ENCODE data around the gene ANXA11. TPM values are rescaled to one million over a fixed set of nuclear protein-coding genes. Genes with fewer than 3 reads are reported as not detected.

Gene ANXA11
- total RNA-seq, 1 donor from 2014 or later: 122 TPM

DNA sequence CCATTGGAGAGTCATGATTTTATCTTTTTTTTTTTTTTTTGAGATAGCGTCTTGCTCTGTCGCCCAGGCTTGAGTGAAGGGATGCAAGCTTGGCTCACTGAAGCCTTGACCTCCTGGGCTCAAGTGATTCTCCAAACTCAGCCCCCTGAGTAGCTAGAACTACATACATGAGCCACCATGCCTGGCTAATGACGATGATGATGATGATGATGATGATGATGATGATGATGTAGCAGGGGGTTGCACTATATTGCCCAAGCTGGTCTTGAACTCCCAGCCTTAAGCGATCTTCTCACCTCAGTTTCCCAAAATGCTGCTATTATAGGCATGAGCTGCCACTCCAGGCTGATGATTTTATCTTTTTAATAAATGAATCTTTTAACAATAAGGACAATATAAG is 86.7 kb downstream of the ANXA11 start:
- Histone ChIP-seq H3K9me3 (ENCODE audit: insufficient read depth, low read depth, low read length) (no peaks in the 10 kb centered on the region), H3K79me2 (ENCODE audit: insufficient read depth, low read length) (no peaks in the 10 kb centered on the region), H3K9ac (ENCODE audit: low read length) (no peak overlapping the region), H3K36me3 (ENCODE audit: insufficient read depth, low read length) (no peaks in the 10 kb centered on the region), H2AFZ (ENCODE audit: low read depth, low read length) (no peak overlapping the region), H4K20me1 (ENCODE audit: insufficient read depth, low read length) (no peaks in the 10 kb centered on the region), H3K4me1 (ENCODE audit: insufficient read depth, low read length) (no peaks in the 10 kb centered on the region), H3K4me3 (ENCODE audit: insufficient read depth, low read depth, low read length) (no peak overlapping the region), H3K4me2 (ENCODE audit: low read length) (no peak overlapping the region), H3K27ac (ENCODE audit: low read depth, low read length) (no peak overlapping the region), H3K27me3 (ENCODE audit: insufficient read depth, low read length) (no peaks in the 10 kb centered on the region)
- DNase-seq (ENCODE audit: low read depth) (no peak), FAIRE-seq (no peak)
- H3K36me3 Mint-ChIP-seq (ENCODE audit: low read depth, unreplicated experiment): no peaks in the 10 kb centered on the region
- no peaks in the 10 kb centered on the region for H3K4me1 Mint-ChIP-seq (ENCODE audit: low read depth, unreplicated experiment)
- H3K27ac Mint-ChIP-seq (ENCODE audit: unreplicated experiment): no peak overlapping the region
- H3K9me3 Mint-ChIP-seq (ENCODE audit: unreplicated experiment): no peaks in the 10 kb centered on the region
- H3K4me3 Mint-ChIP-seq (ENCODE audit: unreplicated experiment): no peak overlapping the region
- TF ChIP-seq EZH2 (IDR thresholded peaks at IDR 0.05; ENCODE audit: insufficient read depth, low read length): no peak
- TF ChIP-seq, protein P1, sequence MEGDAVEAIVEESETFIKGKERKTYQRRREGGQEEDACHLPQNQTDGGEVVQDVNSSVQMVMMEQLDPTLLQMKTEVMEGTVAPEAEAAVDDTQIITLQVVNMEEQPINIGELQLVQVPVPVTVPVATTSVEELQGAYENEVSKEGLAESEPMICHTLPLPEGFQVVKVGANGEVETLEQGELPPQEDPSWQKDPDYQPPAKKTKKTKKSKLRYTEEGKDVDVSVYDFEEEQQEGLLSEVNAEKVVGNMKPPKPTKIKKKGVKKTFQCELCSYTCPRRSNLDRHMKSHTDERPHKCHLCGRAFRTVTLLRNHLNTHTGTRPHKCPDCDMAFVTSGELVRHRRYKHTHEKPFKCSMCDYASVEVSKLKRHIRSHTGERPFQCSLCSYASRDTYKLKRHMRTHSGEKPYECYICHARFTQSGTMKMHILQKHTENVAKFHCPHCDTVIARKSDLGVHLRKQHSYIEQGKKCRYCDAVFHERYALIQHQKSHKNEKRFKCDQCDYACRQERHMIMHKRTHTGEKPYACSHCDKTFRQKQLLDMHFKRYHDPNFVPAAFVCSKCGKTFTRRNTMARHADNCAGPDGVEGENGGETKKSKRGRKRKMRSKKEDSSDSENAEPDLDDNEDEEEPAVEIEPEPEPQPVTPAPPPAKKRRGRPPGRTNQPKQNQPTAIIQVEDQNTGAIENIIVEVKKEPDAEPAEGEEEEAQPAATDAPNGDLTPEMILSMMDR (IDR thresholded peaks at IDR 0.05; ENCODE audit: insufficient read depth, low read depth, low read length): no peak
- H3K27me3 Mint-ChIP-seq (ENCODE audit: low read depth, unreplicated experiment): peaks cover 8% of the 10 kb centered on the region

DNA sequence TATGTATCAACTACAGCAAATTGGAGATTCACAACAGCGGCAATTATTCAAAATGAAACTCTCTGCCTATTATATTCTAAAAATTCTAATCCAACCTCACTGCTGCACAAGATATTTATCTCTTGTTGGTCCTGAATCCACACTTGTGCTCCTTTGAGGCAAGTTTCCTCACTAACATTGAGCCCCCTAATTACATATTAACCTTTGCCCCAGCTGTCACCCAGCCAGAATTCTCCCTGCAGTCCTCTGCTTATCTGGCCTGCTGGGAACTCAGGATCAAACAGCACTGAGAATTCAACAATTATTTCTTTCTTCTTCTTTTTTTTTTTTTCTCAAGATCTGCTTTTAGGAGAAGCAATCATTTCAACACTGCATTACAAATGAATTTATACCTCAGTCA is 94.4 kb downstream of the ANXA11 start:
- FAIRE-seq (no peak), DNase-seq (ENCODE audit: low read depth) (no peak)
- Histone ChIP-seq H3K4me1 (ENCODE audit: insufficient read depth, low read length) (no peaks in the 10 kb centered on the region), H3K36me3 (ENCODE audit: insufficient read depth, low read length) (no peaks in the 10 kb centered on the region), H3K9me3 (ENCODE audit: insufficient read depth, low read depth, low read length) (peaks cover 12% of the 10 kb centered on the region), H3K4me3 (ENCODE audit: insufficient read depth, low read depth, low read length) (no peak overlapping the region), H3K27ac (ENCODE audit: low read depth, low read length) (no peak overlapping the region), H3K27me3 (ENCODE audit: insufficient read depth, low read length) (no peaks in the 10 kb centered on the region), H3K9ac (ENCODE audit: low read length) (no peak overlapping the region), H4K20me1 (ENCODE audit: insufficient read depth, low read length) (no peaks in the 10 kb centered on the region), H3K4me2 (ENCODE audit: low read length) (no peak overlapping the region), H2AFZ (ENCODE audit: low read depth, low read length) (no peak overlapping the region), H3K79me2 (ENCODE audit: insufficient read depth, low read length) (no peaks in the 10 kb centered on the region)
- H3K27me3 Mint-ChIP-seq (ENCODE audit: low read depth, unreplicated experiment): peaks cover 2% of the 10 kb centered on the region
- H3K9me3 Mint-ChIP-seq (ENCODE audit: unreplicated experiment): peaks cover 18% of the 10 kb centered on the region
- peaks cover 2% of the 10 kb centered on the region for H3K36me3 Mint-ChIP-seq (ENCODE audit: low read depth, unreplicated experiment)
- H3K4me1 Mint-ChIP-seq (ENCODE audit: low read depth, unreplicated experiment): no peaks in the 10 kb centered on the region
- H3K27ac Mint-ChIP-seq (ENCODE audit: unreplicated experiment): no peak overlapping the region
- H3K4me3 Mint-ChIP-seq (ENCODE audit: unreplicated experiment): no peak overlapping the region
- TF ChIP-seq, protein P1 (IDR thresholded peaks at IDR 0.05; ENCODE audit: insufficient read depth, low read depth, low read length): no peak
- no peak for TF ChIP-seq EZH2 (IDR thresholded peaks at IDR 0.05; ENCODE audit: insufficient read depth, low read length)

DNA sequence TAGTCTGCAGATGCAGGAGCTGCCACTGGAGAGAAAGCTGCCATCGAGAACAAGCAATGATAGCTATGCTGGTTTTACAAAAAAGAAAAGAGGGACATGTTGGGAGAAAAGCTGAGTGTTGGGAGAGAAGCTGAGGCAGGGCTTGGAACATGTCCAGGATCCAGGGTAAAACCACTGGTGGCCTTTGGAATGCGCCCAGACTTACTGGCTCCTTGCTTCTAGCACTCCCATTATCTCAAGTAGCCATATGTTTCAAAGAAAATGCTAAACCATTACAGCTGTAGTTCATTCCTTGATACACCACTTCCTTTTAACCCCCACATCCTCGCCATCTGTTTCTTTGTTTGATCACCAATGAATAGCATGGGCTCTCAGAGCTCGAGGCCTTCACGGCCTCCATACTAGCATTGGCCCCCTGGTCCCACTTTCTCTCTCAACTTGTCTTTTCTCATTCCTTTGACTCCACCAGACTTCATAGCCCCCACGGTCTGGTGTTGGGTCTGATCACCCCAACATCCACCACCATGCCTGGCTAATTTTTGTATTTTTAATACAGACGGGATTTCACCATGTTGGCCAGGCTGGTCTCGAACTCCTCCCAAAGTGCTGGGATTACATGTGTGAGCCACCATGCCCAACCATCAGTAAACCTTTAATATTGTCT is 96.6 kb downstream of the ANXA11 start:
- H3K9me3 ChIP-seq (ENCODE audit: insufficient read depth, low read depth, low read length): peaks cover 12% of the 10 kb centered on the region
- no peak overlapping the region for H3K27ac Mint-ChIP-seq (ENCODE audit: unreplicated experiment)
- no peak overlapping the region for H3K4me2 ChIP-seq (ENCODE audit: low read length)
- H4K20me1 ChIP-seq (ENCODE audit: insufficient read depth, low read length): no peaks in the 10 kb centered on the region
- FAIRE-seq: no peak
- no peak overlapping the region for H3K4me3 Mint-ChIP-seq (ENCODE audit: unreplicated experiment)
- H3K4me1 Mint-ChIP-seq (ENCODE audit: low read depth, unreplicated experiment): peaks cover 4% of the 10 kb centered on the region
- H3K27me3 ChIP-seq (ENCODE audit: insufficient read depth, low read length): no peaks in the 10 kb centered on the region
- H2AFZ ChIP-seq (ENCODE audit: low read depth, low read length): no peak overlapping the region
- no peak for DNase-seq (ENCODE audit: low read depth)
- H3K36me3 ChIP-seq (ENCODE audit: insufficient read depth, low read length): no peaks in the 10 kb centered on the region
- H3K4me3 ChIP-seq (ENCODE audit: insufficient read depth, low read depth, low read length): no peak overlapping the region
- H3K79me2 ChIP-seq (ENCODE audit: insufficient read depth, low read length): no peaks in the 10 kb centered on the region
- peaks cover 2% of the 10 kb centered on the region for H3K36me3 Mint-ChIP-seq (ENCODE audit: low read depth, unreplicated experiment)
- TF ChIP-seq, protein P1 (IDR thresholded peaks at IDR 0.05; ENCODE audit: insufficient read depth, low read depth, low read length): no peak
- no peak for TF ChIP-seq EZH2 (IDR thresholded peaks at IDR 0.05; ENCODE audit: insufficient read depth, low read length)
- peaks cover 18% of the 10 kb centered on the region for H3K9me3 Mint-ChIP-seq (ENCODE audit: unreplicated experiment)
- H3K27me3 Mint-ChIP-seq (ENCODE audit: low read depth, unreplicated experiment): peaks cover 2% of the 10 kb centered on the region
- H3K9ac ChIP-seq (ENCODE audit: low read length): no peak overlapping the region
- no peak overlapping the region for H3K27ac ChIP-seq (ENCODE audit: low read depth, low read length)
- H3K4me1 ChIP-seq (ENCODE audit: insufficient read depth, low read length): no peaks in the 10 kb centered on the region

Data from astrocyte (in vitro differentiated cells and primary cell).